Ovary (tissue), 9 donors: ENCODE data around the gene PRPF8. TPM values are rescaled to one million over a fixed set of nuclear protein-coding genes. Genes with fewer than 3 reads are reported as not detected.
"Not testable (repeated sequence)": the region's sequence is repeated elsewhere in the genome, so short reads cannot be mapped to it uniquely, and the experiment has no call there.

Source experiments
- DNase-seq, 5 donors: peaks; one replicate each; pipeline ENCODE4 v3.0.0-alpha.2; 2019 to 2020
- H3K27ac ChIP-seq, 2 donors: fragments of 200-600 bp; one replicate each; pipeline versions ENCODE4 v1.5.1 to v1.8.0; 2019 to 2022
- H3K27me3 ChIP-seq: fragments of 200-600 bp; one replicate; pipeline ENCODE4 v1.8.0; 2022
- H3K36me3 ChIP-seq: fragments of 200-600 bp; sonication (generic); one replicate; pipeline ENCODE4 v1.5.1; 2019
- H3K4me1 ChIP-seq: one replicate; pipeline ENCODE4 v1.8.1; 2013; ENCODE audit warnings: mild to moderate bottlenecking, moderate library complexity; ENCODE audit not compliant: insufficient read depth
- H3K4me3 ChIP-seq: fragments of 200-600 bp; sonication (generic); one replicate; pipeline ENCODE4 v1.5.1; 2017
- H3K9me3 ChIP-seq, 2 donors: fragments of 200-600 bp in 1 of 2; sonication (generic) in 1 of 2; one replicate each; pipeline versions ENCODE4 v1.5.1 to v1.8.1; 2013 to 2019; ENCODE audit warnings: mild to moderate bottlenecking in 1 of 2, moderate library complexity in 1 of 2
- EP300 ChIP-seq: sonication (generic); formaldehyde crosslinking; IDR thresholded peaks from one replicate; pipeline ENCODE4 v1.6.1; 2017; ENCODE audit warnings: antibody characterized with exemption
- POLR2A ChIP-seq: fragments of 450-650 bp; IDR thresholded peaks from one replicate; pipeline ENCODE4 v1.6.1; 2017; ENCODE audit warnings: antibody characterized with exemption, mild to moderate bottlenecking, moderate library complexity
- WGBS, 3 donors: extraction: QIAGEN DNeasy Blood & Tissue Kit in 1 of 3; methylation state at CpG; one replicate each; pipeline versions ENCODE4 v1.1.5 to v1.1.7; 2013 to 2017; 5-methylcytosine and 5-hydroxymethylcytosine counted together
- intact Hi-C, 4 donors: fragments of 100-400 bp; cut with DNase I; formaldehyde crosslinking; loops; one replicate each; pipeline versions ENCODE4 v1.11.0 to v1.15.1; 2022 to 2023
- polyA plus RNA-seq, 2 donors: library from polyadenylated mRNA; stranded (reverse); fragments of 200-250 nt in 1 of 2; fragments of 350-450 nt in 1 of 2; fragmentation: Illumina TruSeq in 1 of 2; extraction: RNeasy Lipid Tissue Mini Kit (QIAGEN cat#74804) in 1 of 2; gene quantifications; one replicate each; pipeline ENCODE4 v1.2.3, GENCODE V29; 2013 to 2014
- total RNA-seq, 7 donors: library from RNA; depleted of rRNA in 2 of 7; stranded (reverse); fragments of >200 nt in 2 of 7; fragmentation: NEBNext Ultra II Directional in 3 of 7; extraction: Animal tissue kit (Norgen Biotek cat#: 25700) in 3 of 7; gene quantifications; one replicate each; pipeline versions ENCODE4 v1.1.0 to v1.2.4, GENCODE V29; 2016 to 2023
- TF ChIP-seq, protein P1 (sequence below), 3 donors: fragments of 450-650 bp in 2 of 3; fragments of 200-600 bp in 1 of 3; IDR thresholded peaks; one replicate each; pipeline versions ENCODE4 v1.5.1 to v1.8.0; 2016 to 2022; ENCODE audit warnings: antibody characterized with exemption in 3 of 3, mild to moderate bottlenecking in 1 of 3
- donor health status: DM: no; HTN: no; CAD: no; lungs with moderate emphysema.
- donor health status: DM: no; HTN: no; CAD: no.
- donor health status: Bipolar disorder and iron deficiency.
- donor health status: DM: yes; HTN: yes; CAD: no.
- donor health status: DM: no; HTN: no; CAD: no.
- donor health status: DM: yes; HTN: yes; CAD: no.

Gene PRPF8
- total and polyA plus RNA-seq, 9 donors: 146 to 379 (median 276) TPM

DNA sequence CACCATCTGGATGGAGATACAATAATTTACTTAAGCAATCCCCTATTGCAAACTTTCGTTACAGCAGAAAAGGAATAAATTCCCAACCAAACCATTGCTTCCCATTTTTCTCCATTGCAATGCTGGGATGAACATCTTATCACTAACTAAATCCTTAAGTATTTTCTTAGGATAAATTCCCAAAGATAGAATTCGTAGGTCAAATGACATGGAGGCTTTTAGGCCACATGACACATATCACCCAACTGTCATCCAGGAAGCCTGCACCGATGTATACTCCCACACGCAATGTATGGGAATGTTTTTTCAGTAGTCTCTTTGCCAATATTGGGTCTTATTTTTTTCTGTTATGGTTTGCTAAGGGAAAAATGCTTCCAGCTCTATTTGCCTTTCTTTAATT lies 27.1 kb upstream of the PRPF8 start:
- TF ChIP-seq POLR2A (no peak), EP300 (no peak)
- TF ChIP-seq, protein P1, sequence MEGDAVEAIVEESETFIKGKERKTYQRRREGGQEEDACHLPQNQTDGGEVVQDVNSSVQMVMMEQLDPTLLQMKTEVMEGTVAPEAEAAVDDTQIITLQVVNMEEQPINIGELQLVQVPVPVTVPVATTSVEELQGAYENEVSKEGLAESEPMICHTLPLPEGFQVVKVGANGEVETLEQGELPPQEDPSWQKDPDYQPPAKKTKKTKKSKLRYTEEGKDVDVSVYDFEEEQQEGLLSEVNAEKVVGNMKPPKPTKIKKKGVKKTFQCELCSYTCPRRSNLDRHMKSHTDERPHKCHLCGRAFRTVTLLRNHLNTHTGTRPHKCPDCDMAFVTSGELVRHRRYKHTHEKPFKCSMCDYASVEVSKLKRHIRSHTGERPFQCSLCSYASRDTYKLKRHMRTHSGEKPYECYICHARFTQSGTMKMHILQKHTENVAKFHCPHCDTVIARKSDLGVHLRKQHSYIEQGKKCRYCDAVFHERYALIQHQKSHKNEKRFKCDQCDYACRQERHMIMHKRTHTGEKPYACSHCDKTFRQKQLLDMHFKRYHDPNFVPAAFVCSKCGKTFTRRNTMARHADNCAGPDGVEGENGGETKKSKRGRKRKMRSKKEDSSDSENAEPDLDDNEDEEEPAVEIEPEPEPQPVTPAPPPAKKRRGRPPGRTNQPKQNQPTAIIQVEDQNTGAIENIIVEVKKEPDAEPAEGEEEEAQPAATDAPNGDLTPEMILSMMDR (IDR thresholded peaks at IDR 0.05): no peak
- intact Hi-C loops: loop anchor here in 3 of 4 donors (2.0 to 10.0 kb wide), 5 partner anchors 27 to 315 kb away; partner anchors contain the start of genes PRPF8 (in 1 of the 3) and RTN4RL1 (in 1 of the 3)
- DNase-seq: no peak
- Histone ChIP-seq H3K9me3 (no peaks in the 10 kb centered on the region), H3K4me1 (peaks cover 16% of the 10 kb centered on the region), H3K4me3 (no peak overlapping the region), H3K36me3 (no peaks in the 10 kb centered on the region), H3K27me3 (no peaks in the 10 kb centered on the region), H3K27ac (no peak overlapping the region)
- 67 to 69% (median 69%) methylated on average over 4 of the region's 4 CpGs for WGBS, 3 donors

DNA sequence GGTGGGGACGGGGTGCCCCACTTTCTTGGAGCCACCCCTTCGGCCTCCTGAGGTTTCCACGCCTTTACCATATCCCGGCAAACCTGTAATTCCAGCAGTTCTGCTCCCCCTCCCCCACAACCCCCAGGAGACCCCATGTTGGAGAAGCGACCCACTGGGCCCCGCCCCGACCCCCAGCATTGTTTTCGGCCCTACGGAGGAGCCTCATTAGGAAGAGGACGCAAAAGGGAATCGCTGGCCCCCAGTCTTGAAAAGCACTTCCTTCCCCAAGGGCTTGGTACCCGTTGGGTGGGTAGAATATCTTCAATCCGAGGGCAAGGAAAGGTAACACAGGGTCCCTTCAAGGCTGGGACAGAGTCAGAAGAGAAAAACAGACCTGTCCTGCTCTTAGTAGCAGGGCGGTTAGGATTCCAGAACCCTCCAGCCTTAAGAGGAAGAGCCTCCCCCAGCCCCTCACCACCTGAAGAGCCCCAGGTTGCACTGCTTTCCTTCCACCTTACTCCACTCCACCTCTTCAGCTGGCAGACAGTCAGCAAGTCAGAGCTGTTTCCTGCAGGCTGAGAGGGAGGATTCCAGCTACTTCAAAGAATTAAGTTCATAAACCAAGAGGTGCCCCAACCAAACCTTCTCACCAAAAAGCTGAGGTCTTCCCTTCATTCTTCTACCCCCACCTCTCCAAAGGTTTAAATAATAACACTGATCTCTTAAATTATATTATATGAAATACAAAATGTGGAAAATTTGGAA lies 26.3 kb upstream of the PRPF8 start:
- DNase-seq: peak in 1 of 5 donors; percentile 62
- peaks cover 16% of the 10 kb centered on the region for H3K4me1 ChIP-seq
- no peaks in the 10 kb centered on the region for H3K9me3 ChIP-seq
- intact Hi-C loops: loop anchor here in 3 of 4 donors (2.0 to 10.0 kb wide), 5 partner anchors 26 to 316 kb away; partner anchors contain the start of genes PRPF8 (in 1 of the 3) and RTN4RL1 (in 1 of the 3)
- TF ChIP-seq EP300 (no peak), POLR2A (no peak)
- TF ChIP-seq, protein P1 (IDR thresholded peaks at IDR 0.05): no peak
- H3K27ac ChIP-seq: peak overlapping the region; percentile 53 to 77
- WGBS, 3 donors: 40 to 53% (median 45%) methylated on average over 14 of the region's 14 CpGs
- no peak overlapping the region for H3K4me3 ChIP-seq
- no peaks in the 10 kb centered on the region for H3K36me3 ChIP-seq
- no peaks in the 10 kb centered on the region for H3K27me3 ChIP-seq

DNA sequence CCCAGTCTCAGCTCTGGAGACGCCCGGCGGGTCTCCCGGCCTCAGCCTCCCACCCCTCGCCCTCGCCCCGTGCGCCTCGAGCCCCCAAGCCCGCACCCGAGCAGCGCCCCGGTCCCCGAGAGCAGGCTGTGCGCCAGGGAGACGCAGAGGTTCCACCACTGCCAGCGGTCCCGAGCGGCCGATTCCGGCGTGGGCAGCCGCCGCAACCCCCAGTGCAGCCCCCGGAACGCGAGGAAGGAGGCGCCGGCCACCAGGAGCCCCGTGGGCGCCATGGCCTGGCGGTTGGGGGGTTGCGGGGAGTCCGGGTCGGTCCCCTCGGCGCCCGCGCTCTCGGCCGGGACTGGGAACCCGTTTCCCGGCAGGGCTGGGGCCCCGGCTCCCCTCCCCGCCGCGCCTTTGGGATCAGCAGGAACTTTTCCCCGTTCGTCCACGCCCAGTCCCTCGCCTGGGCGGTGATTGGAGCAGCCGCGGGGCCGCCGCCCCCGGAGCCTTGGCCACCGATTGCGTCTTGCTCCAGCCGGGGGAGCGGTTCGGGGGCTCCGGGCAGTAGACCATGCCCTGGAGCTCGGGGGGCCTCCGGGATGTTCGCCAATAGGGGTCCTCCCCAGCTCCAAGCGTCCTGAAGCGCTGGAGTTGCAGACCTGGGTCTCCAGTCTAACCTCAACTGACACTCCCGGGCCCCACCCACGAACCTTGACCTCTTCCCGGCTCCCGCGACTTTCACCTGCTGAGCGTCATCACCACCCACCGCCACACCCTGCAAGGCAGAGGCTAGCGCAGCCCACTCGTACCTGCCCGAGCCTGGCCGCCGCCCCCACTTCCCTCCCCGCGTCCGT lies 25.5 kb upstream of the PRPF8 start, which contains the start of gene TLCD2:
TSS of gene TLCD2 (minus strand) at position 407 of the 836 bp plus-strand sequence. CDS start at position 272, 135 bp downstream.
- Histone ChIP-seq H3K36me3 (no peaks in the 10 kb centered on the region), H3K4me3 (peak within 1 kb of the TSS; percentile 83), H3K27ac (peak within 1 kb of the TSS; percentile 53 to 77), H3K9me3 (no peaks in the 10 kb centered on the region), H3K27me3 (no peaks in the 10 kb centered on the region), H3K4me1 (peaks cover 15% of the 10 kb centered on the region)
- peak; percentile 76 to 85 (median 82) for DNase-seq
- intact Hi-C loops: loop anchor here (2.0 to 10.0 kb wide), 8 partner anchors 25 to 317 kb away; partner anchors contain the start of genes PRPF8 (in 1 of the 4) and RTN4RL1 (in 1 of the 4)
- 3 to 11% (median 4%) methylated on average over 22 to 83 of the region's 83 CpGs for WGBS, 3 donors
- TF ChIP-seq EP300 (no peak), POLR2A (peak; percentile 69)
- TF ChIP-seq, protein P1 (IDR thresholded peaks at IDR 0.05): peak in 1 of 3 donors; percentile 9

DNA sequence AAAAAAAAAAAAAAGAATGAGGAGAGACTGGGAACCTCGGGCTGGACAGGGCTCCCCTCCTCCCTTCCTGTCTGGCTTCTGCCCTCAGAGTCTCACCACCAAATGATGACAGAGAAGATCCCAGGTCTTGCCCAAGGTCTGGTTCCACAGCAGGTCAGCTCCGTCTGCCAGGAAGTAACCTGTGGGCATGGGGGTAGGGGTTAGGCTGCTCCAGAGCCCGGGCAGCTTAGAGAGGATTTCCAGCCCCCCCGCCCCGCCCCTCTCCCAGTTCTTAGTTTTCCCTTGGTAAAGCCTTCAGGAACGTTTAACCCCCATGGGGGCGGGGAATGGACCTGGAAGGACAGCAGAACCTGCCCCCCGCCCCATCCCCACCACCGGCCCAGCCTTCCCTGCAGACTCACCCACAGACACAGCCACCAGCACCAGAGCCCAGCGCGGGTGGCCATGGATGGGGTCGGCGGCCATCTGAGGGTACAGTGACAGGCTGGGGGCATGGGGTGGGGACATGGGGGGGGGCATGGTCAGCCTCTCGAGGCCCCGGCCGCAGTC lies 24.8 kb upstream of the PRPF8 start:
- peaks cover 11% of the 10 kb centered on the region for H3K4me1 ChIP-seq
- DNase-seq: peak in 3 of 5 donors; percentile 44 to 57 (median 48)

DNA sequence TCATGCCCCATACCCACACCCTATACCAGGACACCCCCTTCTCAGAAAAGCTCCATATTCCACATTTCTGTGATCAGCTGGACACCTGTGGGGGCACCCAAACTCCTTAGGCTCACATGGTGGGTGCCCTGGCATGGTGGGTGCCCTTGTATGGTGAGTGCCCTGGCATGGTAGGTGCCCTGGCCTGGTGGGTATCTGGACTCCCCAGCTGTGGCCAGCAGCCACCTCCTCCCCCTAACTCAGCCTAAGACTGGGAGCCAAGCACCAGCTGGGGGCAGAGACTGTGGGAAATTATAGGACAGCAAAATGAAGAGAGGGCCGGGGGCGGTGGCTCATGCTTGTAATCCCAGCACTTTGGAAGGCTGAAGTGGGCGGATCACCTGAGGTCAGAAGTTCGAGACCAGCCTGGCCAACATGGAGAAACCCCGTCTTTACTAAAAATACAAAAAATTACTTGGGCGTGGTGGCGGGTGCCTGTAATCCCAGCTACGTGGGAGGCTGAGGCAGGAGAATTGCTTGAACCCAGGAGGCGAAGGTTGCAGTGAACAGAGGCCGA lies 24.2 kb upstream of the PRPF8 start:
- DNase-seq: peak in 2 of 5 donors; percentile 17 to 29
- H3K4me1 ChIP-seq, H3K4me3 ChIP-seq, H3K27ac ChIP-seq, H3K27me3 ChIP-seq, H3K9me3 ChIP-seq, H3K36me3 ChIP-seq: not testable (repeated sequence)
- intact Hi-C loops: loop anchor here in 3 of 4 donors (5.0 to 10.0 kb wide), 3 partner anchors 37 to 54 kb away; no protein-coding TSS in a partner anchor
- 86 to 91% (median 87%) methylated on average over 10 of the region's 10 CpGs for WGBS, 3 donors

More for the DNA sequence above, 24.8 kb upstream of the PRPF8 start:
- Histone ChIP-seq H3K9me3 (no peaks in the 10 kb centered on the region), H3K27ac (peak overlapping the region; percentile 53 to 77), H3K36me3 (no peaks in the 10 kb centered on the region), H3K4me3 (peak overlapping the region; percentile 83), H3K27me3 (no peaks in the 10 kb centered on the region)
- TF ChIP-seq EP300 (no peak), POLR2A (no peak)
- TF ChIP-seq, protein P1 (IDR thresholded peaks at IDR 0.05): no peak
- intact Hi-C loops: loop anchor here in 3 of 4 donors (5.0 to 10.0 kb wide), 3 partner anchors 37 to 55 kb away; no protein-coding TSS in a partner anchor
- WGBS, 3 donors: 8 to 11% (median 8%) methylated on average over 13 to 16 of the region's 16 CpGs
